ENCODE measurements around the gene C22orf39.

GRCh38 chr22:19473578-19473977 is 26.1 kb upstream of the C22orf39 start:
- TF ChIP-seq GATA2 (IDR thresholded peaks at IDR 0.05; ENCODE audit: low read depth, low read length) (no peak), GATA3 (IDR thresholded peaks at IDR 0.05; ENCODE audit: low read depth, low read length) (no peak)
